ENCODE data around the gene PARM1.
A peak's percentile ranks its signal among the peaks of the same experiment; 100 is the strongest.

Gene PARM1

DNA sequence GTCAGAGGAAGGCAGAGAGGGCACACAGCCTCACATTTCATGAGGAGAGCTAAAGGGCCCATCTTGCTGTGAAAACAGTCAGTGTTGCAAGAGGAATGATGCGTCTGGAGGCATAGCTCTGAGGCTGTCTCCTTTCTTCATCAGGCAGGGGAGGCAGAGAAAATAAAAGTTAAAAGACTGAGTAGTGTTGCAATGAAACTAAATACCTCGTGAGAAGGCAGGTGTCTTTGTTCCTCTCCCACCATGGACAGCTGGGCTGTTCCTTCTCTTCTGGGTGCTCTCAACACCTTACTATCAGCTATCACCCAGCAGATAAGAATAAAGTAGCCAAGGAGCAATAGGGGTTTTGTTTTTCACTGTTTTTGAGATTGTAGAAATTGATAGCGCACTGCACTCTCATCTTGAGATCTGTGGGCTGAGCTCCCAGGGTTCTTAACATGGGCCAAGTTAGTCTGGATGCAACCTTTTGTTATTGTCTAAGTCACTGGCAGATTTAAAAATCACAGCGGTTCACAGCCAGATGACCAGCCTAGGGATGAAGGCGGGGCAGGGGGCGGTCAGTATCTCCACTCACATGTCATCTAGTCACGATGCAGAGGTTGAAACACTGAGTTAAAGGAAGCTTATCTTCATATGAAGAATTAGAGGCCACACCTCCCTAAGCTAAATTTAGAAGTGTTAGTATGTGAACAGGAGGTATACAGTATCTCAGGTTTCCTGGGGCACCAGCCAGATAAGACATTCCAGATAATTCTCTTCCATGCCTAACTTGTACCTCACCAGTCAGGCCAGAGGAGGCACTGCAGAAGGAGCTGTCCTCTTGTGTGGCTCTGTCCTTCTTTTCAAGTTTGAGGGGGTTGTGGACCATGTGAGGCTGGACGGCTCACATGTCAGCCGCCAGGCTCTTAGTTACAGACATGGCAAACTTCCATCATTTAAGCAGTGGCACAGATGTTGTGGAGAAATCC lies 36.9 kb downstream of the PARM1 start:
- H3K4me2 ChIP-seq (ENCODE audit: low read length) = no peak overlapping the region
- H3K36me3 ChIP-seq (ENCODE audit: control insufficient read depth in 1 of 2, insufficient read depth in 2 of 2, low read length in 2 of 2) = no peaks in the 10 kb centered on the region
- no peaks in the 10 kb centered on the region for H3K27me3 ChIP-seq (ENCODE audit: insufficient read depth, low read length)
- no peak overlapping the region for H2AFZ ChIP-seq (ENCODE audit: insufficient read depth, low read length, poor library complexity)
- H3K79me2 ChIP-seq (ENCODE audit: control insufficient read depth, insufficient read depth, low read length, poor library complexity) = no peaks in the 10 kb centered on the region
- H3K9me3 ChIP-seq (ENCODE audit: insufficient read depth, low read depth, low read length) = no peaks in the 10 kb centered on the region
- DNase-seq = peak; percentile 38 to 56
- H4K12ac ChIP-seq (ENCODE audit: low read depth, low read length) = no peak overlapping the region
- H3K4me1 ChIP-seq (ENCODE audit: control insufficient read depth in 1 of 2, insufficient read depth in 2 of 2, low read length in 2 of 2) = no peaks in the 10 kb centered on the region
- no CpG with 5 or more reads among the region's 9 CpGs for WGBS (ENCODE audit: extremely low coverage, insufficient coverage, insufficient read length)
- no peak overlapping the region for H3K27ac ChIP-seq (ENCODE audit: low read depth, low read length)
- H4K91ac ChIP-seq (ENCODE audit: low read depth, low read length) = no peak overlapping the region
- H2BK12ac ChIP-seq (ENCODE audit: low read length) = no peak overlapping the region
- no peak overlapping the region for H2BK5ac ChIP-seq (ENCODE audit: low read depth, low read length, poor library complexity)
- no peak overlapping the region for H4K8ac ChIP-seq (ENCODE audit: low read depth, low read length)
- H3K4ac ChIP-seq (ENCODE audit: low read depth, low read length) = no peak overlapping the region
- no peak overlapping the region for H2BK120ac ChIP-seq (ENCODE audit: insufficient read depth, low read length, poor library complexity)
- no peak overlapping the region for H3K23ac ChIP-seq (ENCODE audit: low read length)
- H3K79me1 ChIP-seq (ENCODE audit: low read length) = no peaks in the 10 kb centered on the region
- H2AK5ac ChIP-seq (ENCODE audit: low read length) = no peak overlapping the region
- no peak overlapping the region for H3K4me3 ChIP-seq (ENCODE audit: low read depth, low read length)
- no peak overlapping the region for H3K18ac ChIP-seq (ENCODE audit: low read length)
- no peak overlapping the region for H3K14ac ChIP-seq (ENCODE audit: low read length)
- no peak overlapping the region for H3K9ac ChIP-seq (ENCODE audit: low read length)

GRCh38 chr4:74970577-74970976 lies 37.7 kb downstream of the PARM1 start:
- H3K4me2 ChIP-seq (ENCODE audit: low read length) = no peak overlapping the region
- no peak overlapping the region for H2BK120ac ChIP-seq (ENCODE audit: insufficient read depth, low read length, poor library complexity)
- no peaks in the 10 kb centered on the region for H3K9me3 ChIP-seq (ENCODE audit: insufficient read depth, low read depth, low read length)
- H3K4me3 ChIP-seq (ENCODE audit: low read depth, low read length) = no peak overlapping the region
- H3K27me3 ChIP-seq (ENCODE audit: insufficient read depth, low read length) = no peaks in the 10 kb centered on the region
- H3K9ac ChIP-seq (ENCODE audit: low read length) = no peak overlapping the region
- no peak overlapping the region for H4K91ac ChIP-seq (ENCODE audit: low read depth, low read length)
- no peak overlapping the region for H2BK5ac ChIP-seq (ENCODE audit: low read depth, low read length, poor library complexity)
- no peaks in the 10 kb centered on the region for H3K79me1 ChIP-seq (ENCODE audit: low read length)
- H3K18ac ChIP-seq (ENCODE audit: low read length) = no peak overlapping the region
- H2AFZ ChIP-seq (ENCODE audit: insufficient read depth, low read length, poor library complexity) = no peak overlapping the region
- H3K79me2 ChIP-seq (ENCODE audit: control insufficient read depth, insufficient read depth, low read length, poor library complexity) = no peaks in the 10 kb centered on the region
- no peak overlapping the region for H2AK5ac ChIP-seq (ENCODE audit: low read length)
- no peak overlapping the region for H3K14ac ChIP-seq (ENCODE audit: low read length)
- H3K4me1 ChIP-seq (ENCODE audit: control insufficient read depth in 1 of 2, insufficient read depth in 2 of 2, low read length in 2 of 2) = no peaks in the 10 kb centered on the region
- H3K4ac ChIP-seq (ENCODE audit: low read depth, low read length) = no peak overlapping the region
- no peak overlapping the region for H4K8ac ChIP-seq (ENCODE audit: low read depth, low read length)
- no peak overlapping the region for H3K23ac ChIP-seq (ENCODE audit: low read length)
- WGBS (ENCODE audit: extremely low coverage, insufficient coverage, insufficient read length) = no CpG with 5 or more reads among the region's 1 CpG
- H4K12ac ChIP-seq (ENCODE audit: low read depth, low read length) = no peak overlapping the region
- no peak overlapping the region for H3K27ac ChIP-seq (ENCODE audit: low read depth, low read length)
- DNase-seq = no peak
- H3K36me3 ChIP-seq (ENCODE audit: control insufficient read depth in 1 of 2, insufficient read depth in 2 of 2, low read length in 2 of 2) = no peaks in the 10 kb centered on the region
- no peak overlapping the region for H2BK12ac ChIP-seq (ENCODE audit: low read length)

GRCh38 chr4:74971862-74972261 lies 38.9 kb downstream of the PARM1 start:
- Histone ChIP-seq H3K27ac (ENCODE audit: low read depth, low read length) (no peak overlapping the region), H4K91ac (ENCODE audit: low read depth, low read length) (no peak overlapping the region), H3K79me1 (ENCODE audit: low read length) (no peaks in the 10 kb centered on the region), H3K36me3 (ENCODE audit: control insufficient read depth in 1 of 2, insufficient read depth in 2 of 2, low read length in 2 of 2) (no peaks in the 10 kb centered on the region), H4K8ac (ENCODE audit: low read depth, low read length) (no peak overlapping the region), H3K4me2 (ENCODE audit: low read length) (no peak overlapping the region), H3K4ac (ENCODE audit: low read depth, low read length) (no peak overlapping the region), H3K23ac (ENCODE audit: low read length) (no peak overlapping the region), H3K14ac (ENCODE audit: low read length) (no peak overlapping the region), H2BK120ac (ENCODE audit: insufficient read depth, low read length, poor library complexity) (no peak overlapping the region), H3K9me3 (ENCODE audit: insufficient read depth, low read depth, low read length) (peaks cover 4% of the 10 kb centered on the region), H3K9ac (ENCODE audit: low read length) (no peak overlapping the region), H2AK5ac (ENCODE audit: low read length) (no peak overlapping the region), H3K18ac (ENCODE audit: low read length) (no peak overlapping the region), H3K4me3 (ENCODE audit: low read depth, low read length) (no peak overlapping the region), H2AFZ (ENCODE audit: insufficient read depth, low read length, poor library complexity) (no peak overlapping the region), H2BK12ac (ENCODE audit: low read length) (no peak overlapping the region), H3K79me2 (ENCODE audit: control insufficient read depth, insufficient read depth, low read length, poor library complexity) (no peaks in the 10 kb centered on the region), H3K4me1 (ENCODE audit: control insufficient read depth in 1 of 2, insufficient read depth in 2 of 2, low read length in 2 of 2) (no peaks in the 10 kb centered on the region), H4K12ac (ENCODE audit: low read depth, low read length) (no peak overlapping the region), H2BK5ac (ENCODE audit: low read depth, low read length, poor library complexity) (no peak overlapping the region), H3K27me3 (ENCODE audit: insufficient read depth, low read length) (no peaks in the 10 kb centered on the region)
- WGBS (ENCODE audit: extremely low coverage, insufficient coverage, insufficient read length) = no CpG with 5 or more reads among the region's 1 CpG
- no peak for DNase-seq

DNA sequence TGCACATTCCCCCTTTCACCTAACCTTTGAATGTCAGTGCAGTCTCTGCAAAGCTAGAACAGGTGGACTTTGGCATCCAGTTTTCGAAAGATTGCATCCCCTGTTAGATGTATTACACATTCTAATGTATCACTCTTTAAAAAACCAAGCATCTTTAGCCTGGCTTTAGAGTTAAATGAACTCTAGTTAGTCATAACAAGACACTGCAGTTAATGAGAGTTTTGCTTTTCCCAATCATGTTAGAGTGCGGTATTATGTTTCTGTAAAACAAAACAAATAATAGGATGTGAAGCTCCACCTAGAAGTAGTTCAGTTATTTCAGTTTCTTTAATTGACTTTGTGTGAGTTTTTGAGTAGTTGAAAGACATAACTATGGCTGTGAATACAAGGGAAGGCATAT lies 42.2 kb downstream of the PARM1 start:
- no peak overlapping the region for H3K4ac ChIP-seq (ENCODE audit: low read depth, low read length)
- WGBS (ENCODE audit: extremely low coverage, insufficient coverage, insufficient read length) = no CpG with 5 or more reads among the region's 2 CpGs
- no peaks in the 10 kb centered on the region for H3K79me1 ChIP-seq (ENCODE audit: low read length)
- H2BK5ac ChIP-seq (ENCODE audit: low read depth, low read length, poor library complexity) = no peak overlapping the region
- no peaks in the 10 kb centered on the region for H3K79me2 ChIP-seq (ENCODE audit: control insufficient read depth, insufficient read depth, low read length, poor library complexity)
- peaks cover 4% of the 10 kb centered on the region for H3K9me3 ChIP-seq (ENCODE audit: insufficient read depth, low read depth, low read length)
- H3K27me3 ChIP-seq (ENCODE audit: insufficient read depth, low read length) = no peaks in the 10 kb centered on the region
- no peak overlapping the region for H3K4me3 ChIP-seq (ENCODE audit: low read depth, low read length)
- H2BK120ac ChIP-seq (ENCODE audit: insufficient read depth, low read length, poor library complexity) = no peak overlapping the region
- no peak overlapping the region for H2BK12ac ChIP-seq (ENCODE audit: low read length)
- no peak for DNase-seq
- H3K36me3 ChIP-seq (ENCODE audit: control insufficient read depth in 1 of 2, insufficient read depth in 2 of 2, low read length in 2 of 2) = no peaks in the 10 kb centered on the region
- no peak overlapping the region for H3K4me2 ChIP-seq (ENCODE audit: low read length)
- H2AFZ ChIP-seq (ENCODE audit: insufficient read depth, low read length, poor library complexity) = no peak overlapping the region
- no peak overlapping the region for H3K18ac ChIP-seq (ENCODE audit: low read length)
- H3K4me1 ChIP-seq (ENCODE audit: control insufficient read depth in 1 of 2, insufficient read depth in 2 of 2, low read length in 2 of 2) = no peaks in the 10 kb centered on the region
- H4K12ac ChIP-seq (ENCODE audit: low read depth, low read length) = no peak overlapping the region
- no peak overlapping the region for H3K14ac ChIP-seq (ENCODE audit: low read length)
- H4K8ac ChIP-seq (ENCODE audit: low read depth, low read length) = no peak overlapping the region
- no peak overlapping the region for H3K9ac ChIP-seq (ENCODE audit: low read length)
- no peak overlapping the region for H3K23ac ChIP-seq (ENCODE audit: low read length)
- H3K27ac ChIP-seq (ENCODE audit: low read depth, low read length) = no peak overlapping the region
- no peak overlapping the region for H2AK5ac ChIP-seq (ENCODE audit: low read length)
- no peak overlapping the region for H4K91ac ChIP-seq (ENCODE audit: low read depth, low read length)
